HG02840 (cell line): ENCODE measurements around the gene WARS2.

Experiments used
- ATAC-seq: cut with Tn5 transposase; IDR thresholded peaks from one replicate; pipeline ENCODE4 v1.9.1; 2021; ENCODE audit warnings: mild to moderate bottlenecking, moderate library complexity, moderate number of reproducible peaks; ENCODE audit not compliant: unreplicated experiment, low FRiP score

The WARS2 gene

GRCh38 chr1:119038363-119038762 lies 102.1 kb downstream of the WARS2 start:
- no peak for ATAC-seq

GRCh38 chr1:119034359-119034758 lies 106.1 kb downstream of the WARS2 start:
- no peak for ATAC-seq

- no peak for ATAC-seq
Measured at GRCh38 chr1:119032986-119033385, 107.5 kb downstream of the WARS2 start.

DNA sequence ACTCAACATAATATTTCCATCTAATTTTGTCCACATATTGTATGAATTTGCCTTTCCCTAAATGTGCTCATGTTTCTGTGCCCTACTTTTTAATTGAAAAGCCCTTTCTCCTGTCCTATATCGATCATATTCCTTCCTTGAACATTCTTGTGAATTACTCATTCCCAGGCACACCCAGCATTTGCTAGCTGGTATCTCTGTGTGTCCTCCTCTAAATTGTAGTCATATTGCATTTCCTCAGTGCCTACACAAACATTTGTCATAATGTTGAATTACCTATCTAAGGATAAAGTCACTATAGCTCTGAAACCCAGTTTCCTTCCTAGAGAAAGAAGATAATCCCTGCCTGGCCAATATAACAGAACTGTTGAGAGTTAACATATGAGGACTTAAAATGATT lies 112.7 kb downstream of the WARS2 start:
- ATAC-seq = no peak

DNA sequence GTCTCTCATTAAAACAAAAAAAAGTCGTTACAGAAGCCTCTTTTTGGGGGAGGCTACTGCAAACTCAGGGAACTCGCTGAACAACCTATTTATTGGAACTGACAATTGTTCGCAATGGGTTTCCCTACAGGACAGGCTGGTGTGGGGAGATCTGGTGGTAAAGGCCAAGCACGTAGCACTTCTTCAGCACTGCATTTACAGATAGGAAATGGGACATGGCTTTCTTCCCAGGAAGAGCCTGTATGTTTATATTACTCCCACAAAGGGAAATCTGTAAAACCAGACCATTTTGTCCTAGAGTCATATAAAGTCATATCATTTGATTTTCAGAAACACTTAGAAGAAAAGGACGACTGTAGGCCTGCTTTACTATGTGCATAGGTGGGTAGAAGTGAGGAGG lies 113.5 kb downstream of the WARS2 start:
- no peak for ATAC-seq

DNA sequence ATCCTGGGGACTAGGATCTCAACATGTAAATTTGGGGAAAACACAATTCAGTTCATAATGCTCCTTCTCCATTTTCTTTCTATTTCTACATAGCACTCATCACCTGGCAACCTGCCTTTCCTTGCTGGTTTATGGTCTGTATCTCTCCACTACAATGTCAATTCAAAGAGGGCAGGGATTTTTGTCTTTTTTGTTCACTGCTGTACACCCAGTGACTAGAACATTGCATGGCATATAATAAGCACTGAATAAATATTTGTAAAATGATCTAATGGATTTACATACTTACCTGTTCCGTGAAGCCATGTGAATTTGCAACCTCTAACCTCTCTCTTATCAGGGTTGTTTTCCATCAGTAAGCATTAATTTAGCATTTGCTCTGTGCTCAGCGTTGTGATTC lies 124.9 kb downstream of the WARS2 start:
- ATAC-seq = no peak

GRCh38 chr1:119012383-119012782 lies 128.1 kb downstream of the WARS2 start:
- no peak for ATAC-seq

- ATAC-seq = no peak
Measured at GRCh38 chr1:119011706-119012105, 128.7 kb downstream of the WARS2 start.

- no peak for ATAC-seq
Measured at GRCh38 chr1:119011116-119011515, 129.3 kb downstream of the WARS2 start.

DNA sequence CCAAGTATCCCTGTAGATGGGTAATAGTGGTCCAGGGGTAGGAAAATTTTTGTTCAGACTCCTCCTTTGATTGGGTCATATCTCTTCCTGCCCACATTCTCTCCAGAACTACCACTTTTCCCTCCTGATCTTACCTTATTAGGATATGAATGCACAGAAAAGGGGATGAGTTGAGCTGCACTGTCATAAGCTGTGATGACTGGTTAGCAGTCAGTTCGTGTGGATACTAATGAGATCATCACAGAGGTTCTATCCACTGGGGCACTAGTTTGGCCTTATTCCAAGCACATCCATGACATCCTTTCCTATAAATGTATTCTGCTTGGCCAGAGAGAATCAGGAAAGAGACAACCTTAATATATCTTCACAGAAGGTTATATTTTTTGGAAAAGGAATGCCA lies 130.3 kb downstream of the WARS2 start:
- ATAC-seq = no peak

DNA sequence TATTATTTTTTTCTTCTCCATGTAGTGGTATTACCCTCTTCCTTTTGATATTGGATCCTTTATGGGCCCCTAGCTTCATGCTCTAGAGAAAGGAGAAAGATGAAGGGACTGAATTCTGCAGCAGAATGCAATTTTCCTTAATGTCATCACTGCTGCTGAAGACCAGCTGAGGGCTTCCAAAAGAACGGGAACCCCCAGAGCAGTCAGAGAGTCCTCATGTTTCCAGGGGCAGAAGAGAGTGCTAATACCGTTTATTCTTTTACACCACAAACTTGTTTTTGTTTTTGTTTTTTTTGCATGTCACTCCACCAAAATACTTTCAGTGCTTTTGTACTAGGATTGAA lies 131.2 kb downstream of the WARS2 start:
- ATAC-seq = no peak

- no peak for ATAC-seq
Measured at GRCh38 chr1:119008483-119009311, 131.8 kb downstream of the WARS2 start.

GRCh38 chr1:119007670-119008482 lies 132.6 kb downstream of the WARS2 start:
- ATAC-seq = no peak

DNA sequence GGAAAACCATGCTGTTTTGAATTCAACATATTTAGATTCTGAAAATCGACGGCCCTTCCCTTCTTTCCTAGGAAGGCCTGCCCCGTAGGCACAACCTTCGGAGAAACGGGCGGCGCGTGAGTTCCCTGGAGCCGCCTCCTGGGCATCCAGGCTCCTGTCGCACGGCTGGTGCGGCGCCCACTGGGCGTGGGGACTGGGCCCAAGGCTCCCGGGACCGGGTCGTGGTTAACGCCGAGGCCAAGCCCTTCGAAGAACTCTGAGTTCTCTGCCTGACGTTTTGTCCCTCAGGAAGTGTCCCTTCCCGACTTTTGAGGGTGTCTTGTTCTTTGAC lies 133.1 kb downstream of the WARS2 start:
- ATAC-seq = no peak

DNA sequence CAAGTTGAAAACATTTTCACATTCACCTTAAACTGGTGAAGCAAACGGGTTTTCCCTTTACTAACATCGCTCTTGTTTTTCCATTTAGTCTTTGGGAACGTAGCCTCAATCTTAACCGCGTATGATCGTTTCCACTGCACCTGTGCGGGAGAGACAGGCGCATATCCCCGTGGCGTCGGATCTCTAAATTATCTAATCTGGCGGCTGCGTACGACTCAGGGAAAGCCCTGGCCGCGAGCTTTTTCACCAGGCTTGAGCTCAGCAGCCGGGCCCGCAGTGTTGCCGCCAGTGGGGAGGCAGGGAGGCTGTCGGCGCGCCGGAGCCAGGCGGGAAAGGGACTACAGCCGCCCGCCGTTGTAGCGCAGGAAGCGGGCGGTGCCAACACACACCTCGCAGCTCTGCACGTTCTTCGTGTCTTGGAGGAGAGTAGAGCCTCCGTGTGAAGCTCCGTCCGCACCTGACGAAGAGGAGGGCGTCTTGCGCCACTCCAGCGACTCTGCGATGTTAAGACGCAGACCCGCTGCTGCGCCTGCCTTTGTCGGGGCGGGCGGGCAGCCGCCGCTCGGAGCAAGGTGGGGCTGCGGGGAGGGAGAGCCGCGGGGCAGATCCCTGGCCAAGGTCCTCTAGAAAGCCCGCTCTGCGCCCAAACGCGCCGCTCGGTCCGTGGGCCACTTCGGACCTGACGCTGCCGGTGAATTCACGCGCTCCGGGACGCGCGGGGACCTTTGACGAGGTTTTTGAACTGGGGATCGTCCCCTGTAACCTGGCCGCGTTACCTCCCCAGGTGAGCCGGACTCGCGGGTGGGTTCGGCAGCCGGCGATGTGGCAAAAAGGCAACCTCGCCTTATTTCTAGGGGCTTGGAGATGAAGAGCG lies 133.8 kb downstream of the WARS2 start:
- no peak for ATAC-seq

DNA sequence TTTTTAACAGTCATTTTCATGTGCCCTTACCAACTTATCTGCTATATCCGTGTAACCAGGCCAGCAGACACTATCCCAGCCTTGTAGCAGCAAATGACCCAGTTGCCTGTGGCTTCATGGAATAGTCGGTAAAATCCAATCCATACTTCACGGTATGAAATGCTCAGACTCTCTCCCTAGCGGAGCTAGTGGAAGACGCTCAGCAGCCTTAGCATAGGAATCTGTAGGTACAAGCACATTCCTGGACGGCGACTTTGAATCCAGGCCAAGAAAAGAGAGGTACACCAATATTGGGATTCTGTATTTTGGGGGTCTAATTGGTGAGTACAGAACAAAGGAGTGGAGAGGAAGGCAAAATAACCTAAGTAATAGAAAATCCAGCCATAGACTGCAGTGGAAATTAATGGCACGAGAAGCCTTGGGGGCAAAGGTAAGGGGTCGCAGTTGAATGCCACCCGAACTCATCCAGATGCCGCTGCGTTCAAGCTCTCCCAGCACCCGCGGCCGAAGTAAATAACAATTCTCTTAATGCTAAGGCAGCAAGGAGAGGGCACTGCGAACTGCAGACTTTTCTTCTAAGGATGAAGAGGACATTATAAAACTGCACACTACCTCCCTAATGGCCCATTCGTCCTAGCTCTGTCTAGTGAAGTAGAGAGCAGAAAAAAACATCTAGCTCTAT lies 134.6 kb downstream of the WARS2 start:
- ATAC-seq = no peak

DNA sequence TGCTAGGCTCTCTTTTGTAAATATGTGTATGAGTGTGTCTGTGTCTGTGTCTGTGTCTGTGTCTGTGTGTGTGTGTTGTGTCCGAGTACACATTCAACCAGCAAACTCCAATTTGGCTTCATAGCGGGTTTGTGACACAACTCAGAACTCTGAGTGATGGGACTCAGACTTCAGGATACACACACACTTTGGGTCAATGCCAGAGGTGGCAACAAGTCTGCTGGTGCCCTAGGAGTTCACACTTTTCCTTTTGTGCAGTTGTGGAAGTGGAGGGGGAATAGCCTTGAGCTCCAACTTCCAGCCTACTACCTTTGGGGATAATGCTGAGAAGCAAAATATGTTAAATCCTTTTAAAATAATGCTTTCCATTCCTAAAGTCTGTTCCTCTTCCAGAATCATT lies 135.7 kb downstream of the WARS2 start:
- ATAC-seq = no peak

GRCh38 chr1:119004129-119004527 lies 136.3 kb downstream of the WARS2 start:
- no peak for ATAC-seq

DNA sequence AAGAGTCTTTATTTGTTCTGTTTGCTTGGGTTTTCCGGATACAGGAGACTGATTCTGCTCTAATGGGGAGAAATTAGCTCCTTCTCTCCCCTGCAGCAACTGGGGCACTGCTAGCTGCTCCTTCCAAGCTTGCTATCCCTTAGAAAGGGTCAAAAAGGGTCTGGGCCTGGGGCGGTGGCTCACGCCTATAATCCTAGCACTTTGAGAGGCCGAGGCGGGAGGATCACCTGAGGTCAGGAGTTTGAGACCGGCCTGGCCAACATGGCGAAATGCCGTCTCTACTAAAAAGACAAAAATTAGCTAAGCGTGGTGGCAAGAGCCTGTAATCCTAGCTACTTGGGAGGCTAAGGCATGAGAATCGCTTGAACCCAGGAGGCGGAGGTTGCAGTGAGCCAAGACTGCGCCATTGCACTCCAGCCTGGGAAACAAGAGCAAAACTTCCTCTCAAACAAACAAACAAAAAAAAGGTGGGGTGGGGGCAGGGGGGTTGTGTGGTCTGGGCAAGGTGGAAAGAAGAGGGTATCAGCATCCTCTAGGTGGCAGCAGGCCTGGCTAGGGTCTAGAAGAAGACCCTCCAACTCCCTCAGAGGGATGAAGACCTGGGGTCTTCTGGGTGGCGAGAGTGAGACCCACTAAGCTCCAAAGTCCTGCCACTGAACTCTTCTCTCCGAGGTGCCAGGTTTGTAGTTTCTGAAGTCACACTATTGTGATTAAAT lies 136.9 kb downstream of the WARS2 start:
- no peak for ATAC-seq
